DMS 273 (cell line): ENCODE results near the gene TNNI3K.

Source experiments
- DNase-seq: peaks from one replicate; lab custom pipeline; 2025; ENCODE audit not compliant: unreplicated experiment; lab: John Stamatoyannopoulos, UW

Gene TNNI3K

DNA sequence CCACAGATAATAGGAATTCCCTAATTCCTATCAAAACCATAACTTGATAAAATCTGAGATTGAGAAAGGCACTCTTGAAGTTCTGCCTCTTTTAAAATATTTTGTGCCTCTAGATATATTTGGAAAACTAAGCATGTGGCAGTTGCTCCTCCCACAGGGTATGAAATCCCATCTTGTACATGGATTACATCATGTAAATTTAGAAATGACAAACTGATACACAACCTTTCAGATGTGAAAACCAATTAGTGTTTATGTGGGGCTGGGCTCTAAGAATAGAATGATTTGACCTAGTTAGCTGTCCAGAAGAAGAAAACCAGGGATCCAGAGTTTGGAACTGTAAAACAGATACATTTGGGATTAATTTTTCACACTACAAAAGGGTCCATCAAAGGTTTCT lies 261.5 kb downstream of the TNNI3K start:
- DNase-seq, result no peak

DNA sequence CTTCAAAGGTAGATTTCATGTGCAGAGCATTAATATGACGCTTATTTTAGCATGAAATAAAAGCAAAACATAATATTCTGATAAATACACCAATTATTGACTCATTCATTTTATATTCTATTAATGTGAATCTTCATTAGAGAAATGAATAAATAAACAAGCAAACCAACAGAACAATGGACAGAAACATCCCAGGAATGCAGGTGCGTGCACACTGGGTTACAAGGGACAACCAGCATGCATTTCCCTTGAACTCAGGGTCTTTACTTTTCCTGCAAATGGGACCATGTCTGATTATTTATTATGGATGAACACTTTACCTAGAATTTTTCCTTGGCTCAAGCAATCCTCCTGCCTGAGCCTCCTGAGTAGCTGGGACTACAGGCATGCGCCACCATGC lies 263.7 kb downstream of the TNNI3K start:
- DNase-seq, result no peak

DNA sequence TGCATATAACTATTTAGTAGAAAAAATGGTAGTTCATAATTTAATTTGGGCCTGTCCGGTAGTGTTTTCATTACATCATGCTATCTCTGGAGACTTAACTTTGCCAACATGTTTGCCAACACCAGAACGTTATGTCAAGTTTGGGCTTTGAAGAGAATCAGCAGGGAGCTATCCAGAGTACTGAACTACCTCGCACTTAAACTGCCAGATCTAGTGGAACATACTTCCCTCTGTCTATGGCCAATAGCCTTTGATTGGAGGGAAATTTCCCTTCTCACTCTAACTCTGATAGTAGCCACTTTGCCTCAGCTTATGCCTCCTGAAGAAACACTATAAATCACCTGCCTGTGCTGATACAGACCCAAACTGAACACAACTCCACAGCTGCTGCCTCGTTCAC lies 267.2 kb downstream of the TNNI3K start:
- DNase-seq, result peak; percentile 27

DNA sequence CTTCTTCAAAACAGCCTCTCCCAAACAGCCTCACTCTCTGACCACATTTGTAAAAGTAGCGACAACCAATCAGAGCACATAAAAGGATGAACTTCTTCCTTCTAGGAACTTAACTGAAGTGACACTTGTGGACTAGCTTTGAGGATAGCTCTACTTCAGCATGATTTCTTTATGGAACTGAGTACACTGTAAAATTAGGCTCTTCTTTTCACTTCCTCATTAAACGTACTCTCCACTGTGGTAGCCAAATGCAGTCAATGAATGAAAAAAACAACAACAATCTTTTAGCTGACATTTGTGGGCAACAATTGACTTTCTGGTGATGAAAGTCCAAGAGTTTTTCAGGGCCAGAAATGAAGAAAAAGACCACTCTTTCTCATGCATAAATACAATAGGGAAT lies 267.7 kb downstream of the TNNI3K start:
- DNase-seq, result no peak

DNA sequence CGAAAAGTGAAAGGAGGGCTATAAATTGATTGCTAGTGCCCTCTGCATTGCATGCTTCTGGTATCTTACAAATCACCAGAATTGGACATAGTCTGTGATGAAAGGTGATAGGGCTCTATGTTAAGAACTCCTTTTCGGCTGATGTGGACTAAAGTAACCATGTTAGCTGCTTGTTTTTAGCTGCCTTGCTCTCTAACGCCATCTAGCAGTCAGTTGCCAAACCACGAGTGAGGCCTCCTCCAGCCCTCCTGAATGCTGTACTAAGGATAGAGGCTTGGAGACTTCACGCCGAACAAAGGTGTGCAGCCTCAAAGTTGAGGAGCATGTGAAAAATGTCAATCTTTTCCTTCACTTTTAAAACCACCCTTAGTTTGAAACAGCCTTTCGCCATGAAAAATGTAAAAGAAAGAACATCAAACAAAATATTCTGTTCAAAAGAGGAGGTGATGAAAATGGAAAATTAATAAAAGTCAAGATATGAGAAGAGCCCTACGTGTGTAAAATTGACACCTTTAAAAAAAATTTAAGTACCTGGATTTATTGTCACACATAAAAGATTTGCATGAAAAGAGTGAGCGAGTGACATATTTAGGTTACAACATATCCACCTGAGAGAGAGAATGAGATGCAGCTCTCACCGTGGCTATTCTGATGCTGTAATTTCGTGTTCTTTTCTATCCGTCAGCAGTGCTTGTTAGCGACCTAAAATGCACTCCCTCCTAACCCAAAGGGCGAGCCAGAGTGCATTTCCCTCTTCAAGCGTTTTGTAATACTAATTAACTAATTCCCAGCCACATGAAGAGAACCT lies 269.1 kb downstream of the TNNI3K start:
- peak; percentile 85 for DNase-seq

DNA sequence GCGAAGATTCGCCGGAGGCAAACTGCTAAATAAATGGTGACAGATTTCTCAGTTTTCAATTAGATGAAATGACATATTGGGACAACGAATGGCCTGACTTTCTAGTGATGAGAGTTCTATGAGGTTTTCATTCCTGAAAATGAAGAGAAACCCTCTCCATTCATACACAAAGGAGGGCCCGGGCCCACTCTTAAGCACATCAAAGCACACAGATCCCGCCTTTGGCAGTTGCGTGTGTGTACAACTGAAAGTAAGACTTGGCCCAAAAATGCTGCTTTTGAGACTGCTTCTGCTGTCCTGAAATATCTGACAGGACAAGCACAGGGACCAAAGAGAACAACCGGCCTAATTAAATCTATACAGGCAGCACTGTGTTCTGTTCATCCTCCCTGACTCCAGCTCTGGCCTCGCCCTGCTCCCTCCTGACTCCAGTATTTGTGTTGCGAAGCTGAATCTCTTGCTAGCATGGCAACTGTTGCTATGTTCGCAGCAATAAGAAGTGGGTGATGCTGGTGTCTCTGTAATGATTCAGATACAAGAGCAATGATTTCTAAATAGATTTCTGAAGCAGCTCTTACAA lies 269.8 kb downstream of the TNNI3K start:
- peak; percentile 4 for DNase-seq

DNA sequence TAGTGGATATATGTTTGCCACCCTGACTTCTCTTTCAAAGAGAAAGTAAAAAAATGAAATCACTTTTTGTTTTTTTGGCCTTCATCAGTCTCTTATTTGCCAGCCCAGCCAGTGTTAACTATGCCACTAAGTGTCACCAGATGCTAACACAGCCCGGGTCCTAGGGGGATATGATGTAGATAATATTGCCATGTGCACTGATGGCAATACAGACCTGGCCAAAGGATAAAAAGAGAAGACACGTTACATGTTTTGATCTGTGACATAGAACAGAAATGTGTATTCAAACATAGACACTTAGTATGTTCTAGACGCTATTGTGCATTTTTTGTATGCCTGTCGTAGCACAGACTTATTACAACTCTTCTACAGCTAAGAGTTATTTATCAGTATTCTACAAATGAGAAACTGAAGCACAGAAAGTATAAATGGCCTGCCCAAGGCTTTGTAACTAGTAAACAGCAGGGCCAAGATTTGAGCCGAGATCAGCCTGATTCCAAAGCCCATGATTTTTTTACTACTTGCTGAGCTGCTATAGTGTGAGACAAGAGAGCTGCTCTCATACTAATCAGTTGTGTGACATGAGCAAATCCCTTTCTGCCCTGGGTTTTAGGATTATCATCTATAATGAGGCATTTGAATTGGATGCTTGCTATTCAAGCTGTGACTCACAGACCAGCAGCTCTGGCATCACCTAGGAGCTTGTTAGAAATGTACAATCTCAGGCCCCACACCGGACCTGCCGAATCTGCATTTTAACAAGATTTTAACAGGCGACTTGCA lies 270.9 kb downstream of the TNNI3K start:
- peak; percentile 23 for DNase-seq

DNA sequence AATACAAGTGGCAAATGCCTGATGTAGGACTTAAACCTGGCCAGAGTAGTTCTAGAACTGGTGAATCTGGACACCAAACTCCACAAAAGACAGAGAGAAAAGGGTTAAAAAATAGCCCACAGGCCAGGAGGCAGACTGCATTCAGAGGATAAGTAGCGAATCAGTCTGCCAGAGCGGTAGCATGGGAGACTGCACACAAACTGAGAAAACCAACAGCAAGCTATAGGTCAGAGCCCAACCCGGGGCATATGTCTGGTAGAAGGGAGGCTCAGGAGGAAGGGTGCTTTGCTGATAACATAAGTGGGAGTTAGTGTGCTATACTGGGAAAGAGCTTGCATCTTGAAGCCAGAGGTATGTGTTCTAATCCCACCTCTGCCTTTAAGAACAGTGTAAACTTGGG lies 273.3 kb downstream of the TNNI3K start:
- no peak for DNase-seq

DNA sequence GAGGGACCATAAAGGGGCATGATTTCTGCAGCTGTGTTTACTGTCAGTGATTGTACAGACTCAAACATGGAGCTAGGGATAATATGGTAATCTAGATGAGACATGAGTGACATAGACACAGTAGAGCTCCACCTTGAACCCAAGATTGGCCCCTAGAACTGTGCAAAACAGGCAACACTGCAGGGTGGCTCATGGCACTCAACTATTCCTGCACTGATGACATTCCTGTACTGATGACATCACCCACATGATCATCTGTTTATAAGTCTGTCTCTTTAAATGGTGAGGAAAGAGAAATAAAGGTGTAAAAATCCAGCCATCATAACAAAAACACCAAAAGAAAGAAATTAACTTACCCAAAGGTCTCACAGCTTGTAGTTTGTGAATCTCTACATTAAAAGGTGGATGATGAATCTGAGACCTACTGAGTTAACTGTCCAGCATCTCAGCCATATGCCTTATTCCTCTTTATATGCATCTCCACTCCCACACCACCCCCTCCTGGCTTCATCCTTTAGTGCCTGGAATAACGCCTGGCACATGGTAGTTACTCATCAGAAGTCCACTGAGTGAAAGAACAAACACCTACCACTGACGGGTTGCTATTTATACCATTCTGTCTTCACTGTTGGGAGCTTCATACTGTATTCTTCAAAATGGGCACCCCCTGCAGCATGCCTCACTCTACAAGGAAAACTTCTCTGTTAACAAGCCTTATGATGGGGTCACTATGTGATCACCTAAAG lies 277.2 kb downstream of the TNNI3K start, which contains the start of gene LRRC53:
Gene LRRC53 (minus strand): TSS at position 442 of the 746 bp plus-strand sequence. CDS start 29,262 bp downstream, outside the sequence.
- DNase-seq, result peak; percentile 32

DNA sequence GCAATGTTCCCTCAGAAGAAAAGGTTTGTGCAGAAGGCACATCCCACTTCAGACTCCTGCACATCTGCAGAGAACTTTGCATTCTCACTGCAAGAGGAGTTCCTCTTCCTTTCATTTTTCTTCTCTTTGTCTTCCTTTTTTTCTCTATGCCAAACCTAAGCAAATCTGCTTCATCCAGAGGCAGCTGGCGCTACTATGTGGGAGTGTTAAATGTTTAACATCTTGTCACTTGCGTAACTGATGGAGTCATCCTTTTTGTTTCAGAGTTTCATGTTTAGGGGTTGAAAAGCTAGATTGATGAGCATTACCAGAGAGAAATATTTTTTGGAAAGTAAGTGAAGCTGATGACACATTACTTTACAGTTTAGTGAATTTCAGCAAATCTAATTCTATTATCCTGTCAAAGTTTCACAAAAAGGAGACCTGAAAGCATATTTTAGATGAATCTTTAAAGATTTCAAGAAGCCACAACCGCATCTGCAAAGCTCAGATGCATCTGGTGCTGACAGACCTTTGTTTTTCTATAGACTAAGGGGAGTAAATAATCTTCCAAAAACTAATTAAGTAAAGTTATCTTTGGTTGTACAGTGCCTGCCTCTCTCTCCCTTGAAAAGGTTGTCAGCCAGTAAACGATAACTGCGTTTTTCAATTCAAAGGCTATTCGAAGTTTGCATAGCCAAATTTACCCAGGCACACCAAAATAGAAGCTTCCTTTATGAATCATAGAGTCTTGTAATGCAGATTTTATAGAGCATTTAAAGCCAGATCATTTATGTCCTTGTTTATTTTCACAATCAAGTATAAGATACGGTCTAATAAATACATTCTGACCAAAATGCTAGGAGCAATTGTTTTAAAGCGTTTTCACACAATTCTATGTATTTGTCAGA lies 278.5 kb downstream of the TNNI3K start:
- no peak for DNase-seq

DNA sequence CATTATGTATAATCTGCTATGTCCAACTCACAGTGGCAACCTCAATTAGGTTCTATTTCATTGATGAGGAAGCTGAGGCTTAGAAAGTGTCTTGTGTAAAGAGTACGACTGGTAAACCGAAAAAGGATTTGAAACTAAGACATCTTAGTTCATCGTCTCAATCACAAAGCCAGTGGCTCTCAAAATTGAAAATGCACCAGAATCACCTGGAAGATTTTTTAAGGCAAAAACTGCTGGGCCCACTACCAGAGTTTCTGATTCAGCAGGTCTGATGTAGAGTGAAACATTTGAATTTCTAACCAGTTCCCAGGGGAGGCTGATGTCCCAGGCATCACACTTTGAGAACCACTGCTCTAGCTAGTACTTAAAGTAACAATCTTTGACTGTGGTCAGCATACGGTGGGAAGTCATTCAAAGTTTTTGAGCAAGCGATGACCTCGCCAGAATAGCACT lies 282.4 kb downstream of the TNNI3K start:
- DNase-seq, result no peak

DNA sequence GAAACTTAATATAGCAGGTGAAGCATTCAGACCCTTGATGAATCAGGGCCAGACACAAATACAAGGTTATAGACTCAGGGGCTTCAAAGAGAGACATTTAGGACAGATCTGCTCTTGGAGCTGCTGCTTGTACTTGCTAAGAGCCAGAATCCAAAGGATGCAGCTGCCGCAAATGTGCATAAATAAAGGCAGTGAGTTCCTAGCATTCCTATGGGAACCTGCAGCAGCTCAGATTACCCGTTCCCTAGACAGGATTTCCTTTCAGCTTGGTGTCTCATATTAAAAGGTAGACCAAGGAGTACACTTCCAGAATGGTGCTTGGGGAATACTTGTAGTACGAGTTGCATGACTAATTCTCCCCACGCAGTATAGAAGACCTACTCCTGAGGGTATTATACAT lies 287.0 kb downstream of the TNNI3K start:
- peak; percentile 33 for DNase-seq

DNA sequence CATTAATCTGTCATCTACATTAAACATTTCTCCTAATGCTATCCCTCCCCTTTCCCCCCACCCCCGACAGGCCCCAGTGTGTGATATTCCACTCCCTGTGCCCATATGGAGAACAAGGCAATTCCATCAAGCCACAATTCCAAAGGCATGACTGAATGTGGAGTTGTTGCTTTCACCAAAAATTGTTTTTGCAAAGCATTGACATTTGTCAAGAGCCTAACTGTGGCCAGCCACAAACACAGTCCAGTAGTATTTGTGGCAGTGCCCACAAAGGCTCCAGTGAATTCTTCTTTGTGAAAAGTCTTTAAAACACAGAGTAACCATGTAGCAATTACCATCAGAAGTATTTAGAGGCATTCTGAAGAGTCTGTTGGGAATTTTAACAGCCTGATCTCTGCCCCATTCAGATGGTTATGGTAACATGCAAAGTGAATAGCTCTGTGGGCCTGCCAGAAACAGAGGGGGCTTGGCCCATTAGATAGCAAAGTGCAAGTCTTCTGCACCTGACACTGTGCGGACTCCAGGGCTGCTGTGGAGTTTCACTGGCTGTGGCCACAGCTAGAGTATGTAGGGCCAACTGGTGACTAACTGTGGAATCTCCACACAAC lies 288.8 kb downstream of the TNNI3K start:
- DNase-seq, result no peak

DNA sequence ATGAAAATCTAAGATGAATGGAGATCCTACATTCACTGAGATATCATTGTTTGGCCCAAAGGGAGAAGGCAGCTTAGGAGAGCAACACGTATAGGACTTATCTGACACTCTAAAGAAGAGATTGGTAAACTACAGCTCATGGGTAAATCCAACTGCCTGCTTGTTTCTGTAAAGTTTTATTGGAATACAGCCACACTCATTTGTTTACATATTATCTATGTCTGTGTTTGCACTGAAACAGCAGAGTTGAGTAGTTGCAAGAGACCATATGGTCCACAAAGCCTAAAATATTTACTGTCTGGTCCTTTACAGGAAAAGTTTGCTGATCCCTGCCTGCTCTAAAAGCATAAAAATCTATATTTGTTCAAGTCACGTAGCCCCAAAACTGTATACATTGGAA lies 291.5 kb downstream of the TNNI3K start:
- no peak for DNase-seq

DNA sequence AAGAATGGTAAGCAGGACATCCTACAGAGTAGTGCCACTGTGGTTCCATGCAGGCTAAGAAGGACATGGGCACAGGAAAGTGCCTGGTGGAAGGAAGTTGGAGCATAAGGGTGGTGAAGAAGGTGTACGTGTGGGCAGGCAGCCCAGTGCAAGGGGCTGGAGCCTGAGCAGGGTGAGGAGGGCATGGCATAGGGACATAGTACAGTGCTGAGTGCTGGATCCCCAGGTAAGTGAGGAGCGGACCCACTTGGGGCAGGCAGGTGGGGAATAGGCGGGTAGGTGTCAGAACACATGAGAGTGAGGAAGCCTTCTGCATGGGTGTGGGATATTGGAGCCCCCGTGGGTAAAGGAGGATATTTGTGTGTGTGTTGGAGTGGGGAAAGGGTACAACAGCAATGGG lies 292.9 kb downstream of the TNNI3K start:
- no peak for DNase-seq

DNA sequence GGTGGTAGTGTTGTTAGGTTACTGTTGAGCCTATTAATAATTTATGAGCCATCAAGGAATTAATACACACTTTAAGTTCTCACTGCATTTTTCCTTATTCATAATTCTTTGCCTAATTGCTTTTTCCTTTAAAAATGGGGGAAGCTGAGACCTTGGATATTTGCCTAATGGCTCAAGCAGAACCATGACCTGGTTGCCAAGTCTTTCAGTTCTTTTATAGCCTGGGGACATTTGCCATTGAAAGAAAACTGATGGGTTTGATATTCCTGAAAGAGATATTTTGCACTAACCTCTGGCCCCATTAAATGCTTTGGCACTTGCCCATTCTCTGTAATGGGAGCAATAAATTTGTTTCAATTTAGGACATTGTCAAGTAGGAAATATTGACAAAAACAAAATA lies 295.7 kb downstream of the TNNI3K start:
- DNase-seq, result no peak

DNA sequence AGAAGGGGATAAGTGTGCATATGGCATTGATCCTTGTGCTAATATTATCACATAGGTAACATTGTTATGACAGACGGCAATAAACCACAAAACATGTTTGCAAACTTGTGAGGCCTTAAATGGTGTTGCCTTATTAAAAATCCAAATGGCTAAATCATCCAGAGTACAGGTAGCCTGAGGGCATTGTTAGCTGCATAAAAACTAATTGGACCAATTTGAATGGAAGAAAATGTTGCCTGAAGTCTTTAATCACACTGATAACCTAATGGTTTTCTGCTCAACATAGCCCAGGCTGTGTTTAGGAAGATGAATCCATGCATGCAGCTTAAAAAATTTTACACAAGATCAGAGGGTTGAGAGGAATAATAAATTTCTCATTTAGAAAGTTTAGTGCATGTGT lies 296.6 kb downstream of the TNNI3K start:
- no peak for DNase-seq

DNA sequence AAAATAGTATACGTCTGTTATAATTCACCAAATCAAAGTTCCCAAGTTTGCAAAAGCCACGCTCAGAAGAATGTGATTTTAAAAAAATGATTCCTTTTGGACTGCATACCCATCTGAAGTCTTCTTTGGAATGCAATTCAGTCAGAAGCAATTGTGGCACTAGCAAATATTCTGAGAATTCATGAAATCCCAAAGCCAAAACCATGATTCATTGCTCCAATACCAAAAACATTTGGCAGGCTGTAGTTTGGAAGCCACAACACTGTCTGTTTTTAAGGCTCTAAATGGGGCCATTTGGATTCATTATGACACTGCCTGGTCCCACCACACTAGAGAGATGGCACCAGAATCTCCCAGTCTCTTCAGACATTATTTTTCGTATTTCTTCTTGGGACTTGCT lies 299.1 kb downstream of the TNNI3K start:
- DNase-seq, result no peak

DNA sequence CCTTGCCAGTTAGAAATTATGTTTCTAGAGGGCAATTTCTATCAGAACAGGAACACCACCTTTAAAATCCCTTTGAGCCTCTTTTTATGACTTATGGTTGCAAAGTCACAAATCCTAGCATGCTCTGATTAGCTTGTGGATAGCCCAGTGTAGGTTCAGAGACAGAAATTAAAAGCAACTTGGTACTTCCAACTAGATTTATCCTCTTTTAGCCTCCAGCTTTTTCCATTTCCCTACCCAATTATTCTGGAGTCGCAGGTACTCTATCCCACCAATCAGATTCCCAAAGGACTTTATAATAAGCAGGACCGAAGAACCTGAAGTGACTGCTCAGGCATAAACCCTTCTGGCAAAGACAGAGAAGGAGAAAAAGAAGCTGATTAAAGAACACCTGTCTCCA lies 310.6 kb downstream of the TNNI3K start:
- DNase-seq, result no peak
